Lower leg skin (tissue), 3 donors: ENCODE data around the gene SYT17.

Source experiments
- POLR2A ChIP-seq, 2 donors: fragments of 450-650 bp; IDR thresholded peaks; one replicate each; pipeline ENCODE4 v1.6.1; 2016 to 2017; ENCODE audit warnings: antibody characterized with exemption in 2 of 2, mild to moderate bottlenecking in 1 of 2, moderate library complexity in 1 of 2
- TF ChIP-seq, protein P1 (sequence below), 3 donors: fragments of 450-650 bp; IDR thresholded peaks; one replicate each; pipeline ENCODE4 v1.5.1; 2016; ENCODE audit warnings: antibody characterized with exemption in 3 of 3, mild to moderate bottlenecking in 3 of 3, moderate library complexity in 2 of 3

GRCh38 chr16:19132255-19132654 is 35.8 kb upstream of the SYT17 start:
- TF ChIP-seq, protein P1, sequence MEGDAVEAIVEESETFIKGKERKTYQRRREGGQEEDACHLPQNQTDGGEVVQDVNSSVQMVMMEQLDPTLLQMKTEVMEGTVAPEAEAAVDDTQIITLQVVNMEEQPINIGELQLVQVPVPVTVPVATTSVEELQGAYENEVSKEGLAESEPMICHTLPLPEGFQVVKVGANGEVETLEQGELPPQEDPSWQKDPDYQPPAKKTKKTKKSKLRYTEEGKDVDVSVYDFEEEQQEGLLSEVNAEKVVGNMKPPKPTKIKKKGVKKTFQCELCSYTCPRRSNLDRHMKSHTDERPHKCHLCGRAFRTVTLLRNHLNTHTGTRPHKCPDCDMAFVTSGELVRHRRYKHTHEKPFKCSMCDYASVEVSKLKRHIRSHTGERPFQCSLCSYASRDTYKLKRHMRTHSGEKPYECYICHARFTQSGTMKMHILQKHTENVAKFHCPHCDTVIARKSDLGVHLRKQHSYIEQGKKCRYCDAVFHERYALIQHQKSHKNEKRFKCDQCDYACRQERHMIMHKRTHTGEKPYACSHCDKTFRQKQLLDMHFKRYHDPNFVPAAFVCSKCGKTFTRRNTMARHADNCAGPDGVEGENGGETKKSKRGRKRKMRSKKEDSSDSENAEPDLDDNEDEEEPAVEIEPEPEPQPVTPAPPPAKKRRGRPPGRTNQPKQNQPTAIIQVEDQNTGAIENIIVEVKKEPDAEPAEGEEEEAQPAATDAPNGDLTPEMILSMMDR (IDR thresholded peaks at IDR 0.05) = no peak
- no peak for TF ChIP-seq POLR2A (IDR thresholded peaks at IDR 0.05)
